PC-3 (cell line): ENCODE data around the gene COL25A1. TPM values are rescaled to one million over a fixed set of nuclear protein-coding genes. Genes with fewer than 3 reads are reported as not detected.

Source experiments
- ATAC-seq: fragments of 200-7000 bp; cut with Tn5 transposase; 2 replicates; pipeline ENCODE4 v1.9.1; 2020; ENCODE audit warnings: mild to moderate bottlenecking, moderate library complexity
- BruUV-seq: library from RNA; stranded (reverse); fragments of 400-500 nt; replicated peaks from 2 replicates; lab custom pipeline; 2021; lab: Mats Ljungman, UMichigan
- CTCF ChIA-PET: fragments of 300-600 bp; sonication (Branson Sonifier 250); formaldehyde crosslinking; loops from one replicate; lab custom pipeline; 2022; ENCODE audit warnings: antibody characterized with exemption; lab: Charles Lee
- POLR2A ChIA-PET: fragments of 300-600 bp; sonication (Branson Sonifier 250); formaldehyde crosslinking; loops from one replicate; lab custom pipeline; 2022; ENCODE audit warnings: antibody characterized with exemption; ENCODE audit not compliant: unreplicated experiment; lab: Charles Lee
- DNase-seq: peaks from one replicate; pipeline ENCODE4 v3.0.0-alpha.2; 2015
- H2AFZ ChIP-seq: fragments of 300-600 bp; sonication (generic); 2 replicates; pipeline ENCODE4 v1.6.0; 2016; ENCODE audit warnings: antibody characterized with exemption, low read length
- H3F3A ChIP-seq: fragments of 300-600 bp; sonication (generic); one replicate; pipeline ENCODE4 v1.6.0; 2017; ENCODE audit warnings: antibody characterized with exemption, low read length, control low read depth, mild to moderate bottlenecking; ENCODE audit not compliant: unreplicated experiment
- H3K27ac ChIP-seq: fragments of 300-600 bp; sonication (generic); 2 replicates; pipeline ENCODE4 v1.5.1; 2016; ENCODE audit warnings: mild to moderate bottlenecking, low read length
- H3K27me3 ChIP-seq: fragments of 300-600 bp; sonication (generic); 2 replicates; pipeline ENCODE4 v1.6.1; 2016; ENCODE audit warnings: low read length, mixed read lengths
- H3K36me3 ChIP-seq: fragments of 300-600 bp; sonication (generic); 2 replicates; pipeline ENCODE4 v1.6.1; 2016; ENCODE audit warnings: low read depth, mixed run types, low read length, mixed read lengths
- H3K4me1 ChIP-seq: fragments of 300-600 bp; sonication (generic); 2 replicates; pipeline ENCODE4 v1.5.1; 2016; ENCODE audit warnings: low read length; ENCODE audit not compliant: insufficient read depth
- H3K4me2 ChIP-seq: fragments of 300-600 bp; sonication (generic); 2 replicates; pipeline ENCODE4 v1.6.0; 2016; ENCODE audit warnings: low read length
- H3K4me3 ChIP-seq: fragments of 300-600 bp; sonication (generic); 2 replicates; pipeline ENCODE4 v1.5.1; 2016; ENCODE audit warnings: mild to moderate bottlenecking, low read length, mixed read lengths
- H3K79me2 ChIP-seq: fragments of 300-600 bp; sonication (generic); 2 replicates; pipeline ENCODE4 v1.6.1; 2017; ENCODE audit warnings: low read length, mixed read lengths
- H3K9ac ChIP-seq: fragments of 300-600 bp; sonication (generic); 2 replicates; pipeline ENCODE4 v1.6.0; 2016; ENCODE audit warnings: mild to moderate bottlenecking, low read length
- H3K9me2 ChIP-seq: fragments of 300-600 bp; sonication (generic); replicated peaks from 2 replicates; pipeline ENCODE4 v1.6.1; 2016; ENCODE audit warnings: mixed run types, low read length, mixed read lengths
- H3K9me3 ChIP-seq: fragments of 300-600 bp; sonication (generic); 2 replicates; pipeline ENCODE4 v1.6.1; 2016; ENCODE audit warnings: low read length, mixed read lengths
- H4K20me1 ChIP-seq: fragments of 300-600 bp; sonication (generic); 2 replicates; pipeline ENCODE4 v1.6.1; 2016; ENCODE audit warnings: low read length, mixed read lengths
- CTCF ChIP-seq: fragments of 300-600 bp; sonication (generic); conservative IDR thresholded peaks from 2 replicates; pipeline ENCODE4 v1.5.1; 2017; ENCODE audit warnings: antibody characterized with exemption, low read depth, mild to moderate bottlenecking, low read length
- EZH2 ChIP-seq: fragments of 300-600 bp; sonication (generic); IDR thresholded peaks from one replicate; pipeline ENCODE4 v1.6.1; 2017; ENCODE audit warnings: antibody characterized with exemption, mild to moderate bottlenecking, low read length; ENCODE audit not compliant: unreplicated experiment
- EZH2phosphoT487 ChIP-seq: fragments of 300-600 bp; sonication (generic); IDR thresholded peaks from 2 replicates; pipeline ENCODE4 v1.6.1; 2018; ENCODE audit warnings: mild to moderate bottlenecking, antibody characterized with exemption, low read length, borderline replicate concordance
- intact Hi-C: fragments of 100-400 bp; cut with micrococcal nuclease; formaldehyde crosslinking; loops from 2 replicates; pipeline ENCODE4 v1.9.0; 2023
- total RNA-seq: library from RNA; depleted of rRNA; stranded (reverse); fragments of >200 nt; gene quantifications from 2 replicates; pipeline ENCODE4 v1.2.3, GENCODE V29; 2014

COL25A1 gene
- total RNA-seq, 1 experiment from 2014 or later, result not detected

- TF ChIP-seq EZH2phosphoT487 (no peak), EZH2 (no peak), CTCF (no peak)
- no peaks in the 10 kb centered on the region for H3K79me2 ChIP-seq
- no peak overlapping the region for H3K4me2 ChIP-seq
- no peak overlapping the region for H3K9ac ChIP-seq
- H3K4me3 ChIP-seq, result no peak overlapping the region
- no peaks in the 10 kb centered on the region for H4K20me1 ChIP-seq
- H3K36me3 ChIP-seq, result no peaks in the 10 kb centered on the region
- no peaks in the 10 kb centered on the region for H3K9me3 ChIP-seq
- ATAC-seq (no peak), DNase-seq (no peak)
- peaks cover 12% of the 10 kb centered on the region; the same call in 1 of the 2 replicates for H3K27me3 ChIP-seq
- no peak overlapping the region for H3K27ac ChIP-seq
- intact Hi-C loops, result no loop called here
- H3K4me1 ChIP-seq, result no peaks in the 10 kb centered on the region
- ChIA-PET CTCF (no interaction called here), POLR2A (no interaction called here)
- no peaks in the 10 kb centered on the region for H3F3A ChIP-seq
- no peak overlapping the region for H2AFZ ChIP-seq
- BruUV-seq, result no TSS peak
- H3K9me2 ChIP-seq, result no peaks in the 10 kb centered on the region
Measured at GRCh38 chr4:108885211-108885610, 417.2 kb downstream of the COL25A1 start.

GRCh38 chr4:108884596-108884995 lies 417.9 kb downstream of the COL25A1 start:
- Histone ChIP-seq H3K27me3 (peaks cover 9% of the 10 kb centered on the region; the same call in 1 of the 2 replicates), H2AFZ (no peak overlapping the region), H3K36me3 (no peaks in the 10 kb centered on the region), H3K4me2 (no peak overlapping the region), H3K4me3 (no peak overlapping the region), H3K9me2 (no peaks in the 10 kb centered on the region), H3K27ac (no peak overlapping the region), H3K9me3 (no peaks in the 10 kb centered on the region), H3F3A (no peaks in the 10 kb centered on the region), H3K4me1 (no peaks in the 10 kb centered on the region), H4K20me1 (no peaks in the 10 kb centered on the region), H3K79me2 (no peaks in the 10 kb centered on the region), H3K9ac (no peak overlapping the region)
- intact Hi-C loops, result no loop called here
- ChIA-PET POLR2A (no interaction called here), CTCF (no interaction called here)
- no peak for ATAC-seq
- DNase-seq, result no peak
- TF ChIP-seq CTCF, result no peak
- TF ChIP-seq EZH2, result no peak
- no peak for TF ChIP-seq EZH2phosphoT487
- BruUV-seq, result no TSS peak

DNA sequence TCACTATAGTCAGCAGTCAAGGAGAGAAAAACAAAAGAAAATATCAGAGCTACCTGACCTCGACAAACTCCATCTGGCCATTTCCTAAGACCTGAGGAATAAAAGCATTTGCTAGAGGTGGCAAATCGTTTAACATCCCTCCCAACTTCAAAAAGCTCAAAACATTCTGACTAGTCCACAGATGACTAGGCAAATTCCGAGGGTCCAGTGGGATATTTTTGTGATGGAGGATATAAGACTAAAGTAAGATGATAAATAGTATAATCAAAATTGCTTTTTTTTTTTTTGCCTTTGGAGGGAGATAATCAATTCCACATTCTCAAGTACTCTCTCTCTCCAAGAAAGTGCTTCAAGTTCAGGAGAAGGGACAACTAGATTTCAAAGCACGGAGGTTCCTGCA lies 420.5 kb downstream of the COL25A1 start:
- Histone ChIP-seq H2AFZ (no peak overlapping the region), H3K27ac (no peak overlapping the region), H3F3A (no peaks in the 10 kb centered on the region), H3K9me3 (no peaks in the 10 kb centered on the region), H3K27me3 (peaks cover 9% of the 10 kb centered on the region; the same call in 1 of the 2 replicates), H3K4me3 (no peak overlapping the region), H3K79me2 (no peaks in the 10 kb centered on the region), H3K4me1 (no peaks in the 10 kb centered on the region), H3K9ac (no peak overlapping the region), H3K9me2 (no peaks in the 10 kb centered on the region), H3K4me2 (no peak overlapping the region), H4K20me1 (no peaks in the 10 kb centered on the region), H3K36me3 (no peaks in the 10 kb centered on the region)
- no TSS peak for BruUV-seq
- TF ChIP-seq EZH2phosphoT487, result no peak
- TF ChIP-seq CTCF, result no peak
- no peak for TF ChIP-seq EZH2
- ChIA-PET CTCF (no interaction called here), POLR2A (no interaction called here)
- ATAC-seq (no peak), DNase-seq (no peak)
- intact Hi-C loops, result no loop called here
